Measurements from ENCODE around the gene ZNF518A. TPM values are rescaled to one million over a fixed set of nuclear protein-coding genes. Genes with fewer than 3 reads are reported as not detected.

The ZNF518A gene
- total and polyA plus RNA-seq, 9 of the 15 experiments (the other 6 are each of a cell fraction or from before 2014, with no cell fraction given) = 6.3 to 30.0 (median 17.4) TPM

GRCh38 chr10:96129387-96130325 lies at the start of gene ZNF518A (continued):
- TF ChIP-seq, protein P1, sequence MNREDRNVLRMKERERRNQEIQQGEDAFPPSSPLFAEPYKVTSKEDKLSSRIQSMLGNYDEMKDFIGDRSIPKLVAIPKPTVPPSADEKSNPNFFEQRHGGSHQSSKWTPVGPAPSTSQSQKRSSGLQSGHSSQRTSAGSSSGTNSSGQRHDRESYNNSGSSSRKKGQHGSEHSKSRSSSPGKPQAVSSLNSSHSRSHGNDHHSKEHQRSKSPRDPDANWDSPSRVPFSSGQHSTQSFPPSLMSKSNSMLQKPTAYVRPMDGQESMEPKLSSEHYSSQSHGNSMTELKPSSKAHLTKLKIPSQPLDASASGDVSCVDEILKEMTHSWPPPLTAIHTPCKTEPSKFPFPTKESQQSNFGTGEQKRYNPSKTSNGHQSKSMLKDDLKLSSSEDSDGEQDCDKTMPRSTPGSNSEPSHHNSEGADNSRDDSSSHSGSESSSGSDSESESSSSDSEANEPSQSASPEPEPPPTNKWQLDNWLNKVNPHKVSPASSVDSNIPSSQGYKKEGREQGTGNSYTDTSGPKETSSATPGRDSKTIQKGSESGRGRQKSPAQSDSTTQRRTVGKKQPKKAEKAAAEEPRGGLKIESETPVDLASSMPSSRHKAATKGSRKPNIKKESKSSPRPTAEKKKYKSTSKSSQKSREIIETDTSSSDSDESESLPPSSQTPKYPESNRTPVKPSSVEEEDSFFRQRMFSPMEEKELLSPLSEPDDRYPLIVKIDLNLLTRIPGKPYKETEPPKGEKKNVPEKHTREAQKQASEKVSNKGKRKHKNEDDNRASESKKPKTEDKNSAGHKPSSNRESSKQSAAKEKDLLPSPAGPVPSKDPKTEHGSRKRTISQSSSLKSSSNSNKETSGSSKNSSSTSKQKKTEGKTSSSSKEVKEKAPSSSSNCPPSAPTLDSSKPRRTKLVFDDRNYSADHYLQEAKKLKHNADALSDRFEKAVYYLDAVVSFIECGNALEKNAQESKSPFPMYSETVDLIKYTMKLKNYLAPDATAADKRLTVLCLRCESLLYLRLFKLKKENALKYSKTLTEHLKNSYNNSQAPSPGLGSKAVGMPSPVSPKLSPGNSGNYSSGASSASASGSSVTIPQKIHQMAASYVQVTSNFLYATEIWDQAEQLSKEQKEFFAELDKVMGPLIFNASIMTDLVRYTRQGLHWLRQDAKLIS (CRISPR knock-in tag; IDR thresholded peaks at IDR 0.05) = peak; percentile 57
- no peak for TF ChIP-seq SNAPC5 (CRISPR knock-in tag; IDR thresholded peaks at IDR 0.05)
- no peak for TF ChIP-seq TSHZ1 (CRISPR knock-in tag; IDR thresholded peaks at IDR 0.05)
- TF ChIP-seq ZNF174 (CRISPR knock-in tag; IDR thresholded peaks at IDR 0.05) = no peak
- no peak for TF ChIP-seq ZNF134 (CRISPR knock-in tag; conservative IDR thresholded peaks at IDR 0.05)
- peak; percentile 40; the same call in 1 of the 2 replicates for TF ChIP-seq BHLHE40 (IDR thresholded peaks at IDR 0.05; ENCODE audit: low read length)
- no peak for TF ChIP-seq TCF7 (IDR thresholded peaks at IDR 0.05; ENCODE audit: borderline replicate concordance)
- peak; percentile 84 for TF ChIP-seq TBP (optimal IDR thresholded peaks at IDR 0.05; ENCODE audit: low read depth, low read length)
- no peak for TF ChIP-seq PURB (CRISPR knock-in tag; IDR thresholded peaks at IDR 0.05; ENCODE audit: low read depth)
- TF ChIP-seq, protein P2, sequence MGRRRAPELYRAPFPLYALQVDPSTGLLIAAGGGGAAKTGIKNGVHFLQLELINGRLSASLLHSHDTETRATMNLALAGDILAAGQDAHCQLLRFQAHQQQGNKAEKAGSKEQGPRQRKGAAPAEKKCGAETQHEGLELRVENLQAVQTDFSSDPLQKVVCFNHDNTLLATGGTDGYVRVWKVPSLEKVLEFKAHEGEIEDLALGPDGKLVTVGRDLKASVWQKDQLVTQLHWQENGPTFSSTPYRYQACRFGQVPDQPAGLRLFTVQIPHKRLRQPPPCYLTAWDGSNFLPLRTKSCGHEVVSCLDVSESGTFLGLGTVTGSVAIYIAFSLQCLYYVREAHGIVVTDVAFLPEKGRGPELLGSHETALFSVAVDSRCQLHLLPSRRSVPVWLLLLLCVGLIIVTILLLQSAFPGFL (CRISPR knock-in tag; IDR thresholded peaks at IDR 0.05) = peak; percentile 66; the same call in 1 of the 2 replicates
- no peak; the same call in 1 of the 2 replicates for TF ChIP-seq HCFC1 (IDR thresholded peaks at IDR 0.05; ENCODE audit: low read depth, low read length)
- TF ChIP-seq SOX6 (IDR thresholded peaks at IDR 0.05) = peak; percentile 32; the same call in 1 of the 2 replicates
- TF ChIP-seq RAD21 (CRISPR knock-in tag; conservative IDR thresholded peaks at IDR 0.05 in 1 of 2, IDR thresholded peaks at IDR 0.05 in 1 of 2) = peak; percentile 10 to 38; a peak in 2 of 4 replicates
- TF ChIP-seq ARNT (IDR thresholded peaks at IDR 0.05) = no peak
- TF ChIP-seq RBM25 (IDR thresholded peaks at IDR 0.05; ENCODE audit: low read depth, low read length, severe bottlenecking) = no peak
- TF ChIP-seq, protein P3, sequence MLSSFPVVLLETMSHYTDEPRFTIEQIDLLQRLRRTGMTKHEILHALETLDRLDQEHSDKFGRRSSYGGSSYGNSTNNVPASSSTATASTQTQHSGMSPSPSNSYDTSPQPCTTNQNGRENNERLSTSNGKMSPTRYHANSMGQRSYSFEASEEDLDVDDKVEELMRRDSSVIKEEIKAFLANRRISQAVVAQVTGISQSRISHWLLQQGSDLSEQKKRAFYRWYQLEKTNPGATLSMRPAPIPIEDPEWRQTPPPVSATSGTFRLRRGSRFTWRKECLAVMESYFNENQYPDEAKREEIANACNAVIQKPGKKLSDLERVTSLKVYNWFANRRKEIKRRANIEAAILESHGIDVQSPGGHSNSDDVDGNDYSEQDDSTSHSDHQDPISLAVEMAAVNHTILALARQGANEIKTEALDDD (IDR thresholded peaks at IDR 0.05) = no peak; the same call in none of the 2 replicates
- TF ChIP-seq HMGN3 (IDR thresholded peaks at IDR 0.05; ENCODE audit: borderline replicate concordance, extremely low read depth, insufficient read length, low read depth, low read length) = no peak
